Mammary epithelial cell (primary cell): ENCODE data around the gene BAX.

Source experiments
- CTCF ChIP-seq, 2 donors: IDR thresholded peaks in 1 of 2; conservative IDR thresholded peaks in 1 of 2; 2 replicates each; pipeline ENCODE4 v1.5.1; 2011 to 2012; ENCODE audit warnings: inconsistent platforms in 2 of 2, low read length in 2 of 2, mild to moderate bottlenecking in 2 of 2, control low read depth in 1 of 2, low read depth in 1 of 2; ENCODE audit not compliant: insufficient read depth in 1 of 2; ENCODE audit errors: extremely low read depth in 1 of 2
- EZH2 ChIP-seq: IDR thresholded peaks from 2 replicates; pipeline ENCODE4 v1.6.1; 2012; ENCODE audit warnings: low read length, inconsistent platforms, borderline replicate concordance

DNA sequence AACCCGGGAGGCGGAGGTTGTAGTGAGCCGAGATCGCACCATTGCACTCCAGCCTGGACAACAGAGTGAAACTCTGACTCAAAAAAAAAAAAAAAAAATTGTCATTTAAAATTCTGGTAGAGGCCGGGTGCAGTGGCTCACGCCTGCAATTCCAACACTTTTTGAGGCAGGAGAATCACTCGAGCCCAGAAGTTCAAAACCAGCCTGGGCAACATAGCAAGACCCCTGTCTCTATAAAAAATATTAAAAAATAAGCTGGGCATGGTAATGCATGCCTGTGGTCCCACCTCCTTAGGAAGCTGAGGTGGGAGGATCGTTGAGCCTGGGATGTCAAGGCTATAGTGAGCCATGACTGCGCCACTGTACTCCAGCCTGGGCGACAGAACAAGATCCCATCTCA, 48.4 kb upstream of the BAX start:
- TF ChIP-seq CTCF (conservative IDR thresholded peaks at IDR 0.05 in 1 of 2, IDR thresholded peaks at IDR 0.05 in 1 of 2; ENCODE audit: extremely low read depth in 1 of 2, insufficient read depth in 1 of 2, low read depth in 1 of 2, low read length in 2 of 2) (no peak), EZH2 (no peak)
